Tibial nerve (tissue), 4 donors: ENCODE measurements around the gene RAB10. TPM values are rescaled to one million over a fixed set of nuclear protein-coding genes. Genes with fewer than 3 reads are reported as not detected.
"Not testable (repeated sequence)": the region's sequence is repeated elsewhere in the genome, so short reads cannot be mapped to it uniquely, and the experiment has no call there.

ENCODE experiments used
- DNase-seq, 2 donors: peaks; one replicate each; pipeline ENCODE4 v3.0.0-alpha.2; 2019; ENCODE audit warnings: low spot score in 2 of 2
- H3K27ac ChIP-seq, 4 donors: fragments of 200-600 bp; sonication (generic) in 3 of 4; one replicate each; pipeline ENCODE4 v1.5.1; 2017 to 2019; ENCODE audit warnings: mild to moderate bottlenecking in 1 of 4
- H3K27me3 ChIP-seq, 2 donors: fragments of 200-600 bp; sonication (generic) in 1 of 2; one replicate each; pipeline versions ENCODE4 v1.5.1 to v1.6.0; 2017 to 2019
- H3K36me3 ChIP-seq, 3 donors: fragments of 200-600 bp; sonication (generic); one replicate each; pipeline ENCODE4 v1.5.1; 2018 to 2019
- H3K4me1 ChIP-seq, 4 donors: fragments of 200-600 bp; sonication (generic) in 3 of 4; one replicate each; pipeline ENCODE4 v1.5.1; 2017 to 2019
- H3K4me3 ChIP-seq, 4 donors: fragments of 200-600 bp; sonication (generic) in 3 of 4; one replicate each; pipeline ENCODE4 v1.5.1; 2017 to 2019; ENCODE audit warnings: mild to moderate bottlenecking in 1 of 4, moderate library complexity in 1 of 4
- H3K9me3 ChIP-seq, 4 donors: fragments of 200-600 bp; sonication (generic) in 3 of 4; one replicate each; pipeline ENCODE4 v1.5.1; 2017 to 2019
- CTCF ChIP-seq, 5 experiments: fragments of 200-600 bp in 3 of 5; fragments of 450-650 bp in 2 of 5; sonication (generic) in 3 of 5; IDR thresholded peaks; one replicate each; pipeline ENCODE4 v1.5.1; 2016 to 2019; ENCODE audit warnings: antibody characterized with exemption in 5 of 5, mild to moderate bottlenecking in 3 of 5, moderate library complexity in 2 of 5
- EP300 ChIP-seq, 2 donors: sonication (generic); formaldehyde crosslinking; IDR thresholded peaks; one replicate each; pipeline ENCODE4 v1.6.1; 2017; ENCODE audit warnings: antibody characterized with exemption in 2 of 2, mild to moderate bottlenecking in 1 of 2
- POLR2A ChIP-seq, 2 donors: fragments of 450-650 bp; IDR thresholded peaks; one replicate each; pipeline ENCODE4 v1.6.1; 2017; ENCODE audit warnings: antibody characterized with exemption in 2 of 2, mild to moderate bottlenecking in 2 of 2, moderate library complexity in 2 of 2
- WGBS, 2 donors: methylation state at CpG; one replicate each; pipeline ENCODE4 v1.1.5; 2018; 5-methylcytosine and 5-hydroxymethylcytosine counted together
- total RNA-seq, 4 donors: library from RNA; depleted of rRNA; stranded (reverse); fragments of >200 nt; gene quantifications; one replicate each; pipeline ENCODE4 v1.1.0, GENCODE V29; 2016

The RAB10 gene
- total RNA-seq, 4 donors from 2014 or later = 133 to 196 (median 155) TPM

GRCh38 chr2:26075173-26075572 is 41.3 kb downstream of the RAB10 start:
- no peak for DNase-seq
- no peaks in the 10 kb centered on the region for H3K9me3 ChIP-seq
- H3K27me3 ChIP-seq = no peaks in the 10 kb centered on the region
- TF ChIP-seq EP300 (IDR thresholded peaks at IDR 0.05) (no peak), CTCF (IDR thresholded peaks at IDR 0.05) (no peak), POLR2A (IDR thresholded peaks at IDR 0.05) (no peak)
- peak overlapping the region in 3 of 4 donors; percentile 2 to 14 (median 3) for H3K27ac ChIP-seq
- no peaks in the 10 kb centered on the region for H3K36me3 ChIP-seq
- H3K4me1 ChIP-seq = peaks cover 0 to 45% (median 18%) of the 10 kb centered on the region in 4 donors
- WGBS, 2 donors = 72 to 76% methylated on average over 1 of the region's 1 CpG
- no peak overlapping the region for H3K4me3 ChIP-seq

GRCh38 chr2:26076001-26076587 is 42.2 kb downstream of the RAB10 start:
- Histone ChIP-seq H3K9me3 (no peaks in the 10 kb centered on the region), H3K4me1 (peaks cover 0 to 55% (median 19%) of the 10 kb centered on the region in 4 donors), H3K36me3 (no peaks in the 10 kb centered on the region), H3K27ac (peak overlapping the region in 3 of 4 donors; percentile 3 to 83 (median 61)), H3K27me3 (no peaks in the 10 kb centered on the region), H3K4me3 (no peak overlapping the region)
- TF ChIP-seq EP300 (IDR thresholded peaks at IDR 0.05) (no peak), CTCF (IDR thresholded peaks at IDR 0.05) (no peak), POLR2A (IDR thresholded peaks at IDR 0.05) (no peak)
- WGBS, 2 donors = 100% methylated on average over 1 of the region's 1 CpG
- DNase-seq = no peak

- Histone ChIP-seq H3K36me3 (no peaks in the 10 kb centered on the region), H3K9me3 (no peaks in the 10 kb centered on the region), H3K27me3 (no peaks in the 10 kb centered on the region), H3K4me3 (no peak overlapping the region), H3K4me1 (peaks cover 0 to 57% (median 20%) of the 10 kb centered on the region in 4 donors), H3K27ac (peak overlapping the region in 2 of 4 donors; percentile 61 to 83)
- DNase-seq = no peak
- 43 to 53% methylated on average over 2 of the region's 2 CpGs for WGBS, 2 donors
- TF ChIP-seq EP300 (IDR thresholded peaks at IDR 0.05) (no peak), POLR2A (IDR thresholded peaks at IDR 0.05) (no peak), CTCF (IDR thresholded peaks at IDR 0.05) (no peak)
Measured at GRCh38 chr2:26077291-26077690, 43.4 kb downstream of the RAB10 start.

GRCh38 chr2:26078939-26079338 is 45.1 kb downstream of the RAB10 start:
- H3K27ac ChIP-seq = peak overlapping the region in 3 of 4 donors; percentile 10 to 83 (median 70)
- no peak for DNase-seq
- peaks cover 0 to 9% (median 0%) of the 10 kb centered on the region in 4 donors for H3K9me3 ChIP-seq
- no peaks in the 10 kb centered on the region for H3K36me3 ChIP-seq
- H3K4me1 ChIP-seq = peaks cover 0 to 50% (median 20%) of the 10 kb centered on the region in 4 donors
- H3K4me3 ChIP-seq = no peak overlapping the region
- no peaks in the 10 kb centered on the region for H3K27me3 ChIP-seq
- WGBS, 2 donors = 94% methylated on average over 3 of the region's 3 CpGs
- TF ChIP-seq POLR2A (IDR thresholded peaks at IDR 0.05) (no peak), CTCF (IDR thresholded peaks at IDR 0.05) (no peak), EP300 (IDR thresholded peaks at IDR 0.05) (no peak)

GRCh38 chr2:26080356-26080755 is 46.5 kb downstream of the RAB10 start:
- H3K4me3 ChIP-seq = no peak overlapping the region
- 86 to 92% methylated on average over 1 of the region's 1 CpG for WGBS, 2 donors
- peaks cover 0 to 9% (median 0%) of the 10 kb centered on the region in 4 donors for H3K9me3 ChIP-seq
- peaks cover 0 to 39% (median 17%) of the 10 kb centered on the region in 4 donors for H3K4me1 ChIP-seq
- TF ChIP-seq CTCF (IDR thresholded peaks at IDR 0.05) (no peak), EP300 (IDR thresholded peaks at IDR 0.05) (no peak), POLR2A (IDR thresholded peaks at IDR 0.05) (no peak)
- H3K27ac ChIP-seq = peak overlapping the region in 3 of 4 donors; percentile 48 to 73 (median 70)
- H3K27me3 ChIP-seq = no peaks in the 10 kb centered on the region
- no peak for DNase-seq
- no peaks in the 10 kb centered on the region for H3K36me3 ChIP-seq

- H3K4me3 ChIP-seq, DNase-seq, H3K9me3 ChIP-seq, H3K27me3 ChIP-seq, H3K36me3 ChIP-seq: not testable (repeated sequence)
- 93 to 97% methylated on average over 3 of the region's 3 CpGs for WGBS, 2 donors
- Histone ChIP-seq H3K4me1 (peaks cover 0 to 34% (median 16%) of the 10 kb centered on the region in 4 donors), H3K27ac (peak overlapping the region in 3 of 4 donors; percentile 48 to 73 (median 70))
Measured at GRCh38 chr2:26080925-26081324, 47.0 kb downstream of the RAB10 start.
